Keratinocyte (primary cell): ENCODE measurements around the gene CPT1B. TPM values are rescaled to one million over a fixed set of nuclear protein-coding genes. Genes with fewer than 3 reads are reported as not detected.

Experiments used
- DNase-seq: peaks from one replicate; pipeline ENCODE4 v3.0.0-alpha.2; 2011; ENCODE audit warnings: low read depth, missing footprints, low spot score
- FAIRE-seq: peaks from 2 replicates; lab custom pipeline; 2011; peaks lifted over from hg19 to GRCh38; lab: Jason Lieb, UNC
- H2AFZ ChIP-seq: 2 replicates; pipeline ENCODE4 v1.6.0; 2012; ENCODE audit warnings: low read length, control low read depth, inconsistent platforms; ENCODE audit not compliant: control insufficient read depth
- H3K27ac ChIP-seq: 2 replicates; pipeline ENCODE4 v1.5.1; 2011; ENCODE audit warnings: low read length; ENCODE audit not compliant: control insufficient read depth, insufficient read depth
- H3K27me3 ChIP-seq: 3 replicates; pipeline ENCODE4 v1.6.0; 2011; ENCODE audit warnings: low read length; ENCODE audit not compliant: control insufficient read depth, insufficient read depth; ENCODE audit errors: extremely low read depth
- H3K36me3 ChIP-seq, 2 experiments: 2 replicates in 1 of 2; 3 replicates in 1 of 2; pipeline ENCODE4 v1.5.1; 2011; ENCODE audit warnings: low read length in 2 of 2, mild to moderate bottlenecking in 1 of 2; ENCODE audit not compliant: control insufficient read depth in 2 of 2, insufficient read depth in 2 of 2; ENCODE audit errors: extremely low read depth in 1 of 2
- H3K4me1 ChIP-seq: 3 replicates; pipeline ENCODE4 v1.5.1; 2011; ENCODE audit warnings: low read length; ENCODE audit not compliant: control insufficient read depth, insufficient read depth; ENCODE audit errors: extremely low read depth
- H3K4me2 ChIP-seq: 3 replicates; pipeline ENCODE4 v1.6.0; 2011; ENCODE audit warnings: low read depth, low read length; ENCODE audit not compliant: control insufficient read depth, insufficient read depth; ENCODE audit errors: extremely low read depth
- H3K4me3 ChIP-seq, 3 experiments: fragments of 200-600 bp in 1 of 3; sonication (generic) in 1 of 3; 2 replicates in 2 of 3; 3 replicates in 1 of 3; pipeline ENCODE4 v1.5.1; 2011 to 2016; ENCODE audit warnings: low read length in 3 of 3, mild to moderate bottlenecking in 3 of 3, control low read depth in 2 of 3, inconsistent platforms in 1 of 3, low read depth in 1 of 3, mixed read lengths in 1 of 3, mixed run types in 1 of 3, moderate library complexity in 1 of 3; ENCODE audit not compliant: control insufficient read depth in 2 of 3, insufficient read depth in 2 of 3; ENCODE audit errors: extremely low read depth in 1 of 3
- H3K79me2 ChIP-seq: 2 replicates; pipeline ENCODE4 v1.6.0; 2012; ENCODE audit warnings: low read length; ENCODE audit not compliant: control insufficient read depth, insufficient read depth
- H3K9ac ChIP-seq: 3 replicates; pipeline ENCODE4 v1.6.0; 2011; ENCODE audit warnings: low read length; ENCODE audit not compliant: control insufficient read depth, insufficient read depth; ENCODE audit errors: extremely low read depth
- H3K9me1 ChIP-seq: 3 replicates; pipeline ENCODE4 v1.6.0; 2011; ENCODE audit warnings: low read length; ENCODE audit not compliant: control insufficient read depth, insufficient read depth; ENCODE audit errors: extremely low read depth
- H3K9me3 ChIP-seq: 2 replicates; pipeline ENCODE4 v1.5.1; 2012; ENCODE audit warnings: low read depth, low read length; ENCODE audit not compliant: control insufficient read depth
- H4K20me1 ChIP-seq: 3 replicates; pipeline ENCODE4 v1.6.0; 2011; ENCODE audit warnings: low read length; ENCODE audit not compliant: control insufficient read depth, insufficient read depth; ENCODE audit errors: extremely low read depth
- CTCF ChIP-seq, 3 experiments: IDR thresholded peaks in 1 of 3; conservative IDR thresholded peaks in 1 of 3; optimal IDR thresholded peaks in 1 of 3; 2 replicates in 2 of 3; 3 replicates in 1 of 3; pipeline versions ENCODE3 to v1.5.1; 2011; ENCODE audit warnings: low read length in 3 of 3, mild to moderate bottlenecking in 3 of 3, moderate library complexity in 2 of 3, control low read depth in 1 of 3, inconsistent platforms in 1 of 3; ENCODE audit not compliant: insufficient read depth in 2 of 3; ENCODE audit errors: extremely low read depth in 1 of 3
- EZH2 ChIP-seq: IDR thresholded peaks from one replicate; pipeline ENCODE4 v1.6.1; 2012; ENCODE audit warnings: inconsistent platforms, mild to moderate bottlenecking, low read length, moderate library complexity
- dilution Hi-C: fragments of 300-500 bp; cut with MboI; formaldehyde crosslinking; loops from one replicate; pipeline ENCODE4 v1.7.0; 2020; ENCODE audit warnings: low sequenced_read_pairs; ENCODE audit not compliant: extremely low pct_ligation_motif_present
- polyA plus RNA-seq, 5 experiments: library from polyadenylated mRNA; depleted of rRNA in 3 of 5; stranded (reverse) in 3 of 5; stranded (forward) in 1 of 5; unstranded in 1 of 5; fragments of >200 nt; gene quantifications; 1 replicate in 1 of 5; 2 replicates in 3 of 5; 3 replicates in 1 of 5; pipeline versions ENCODE4 v1.2.1 to v1.2.3, GENCODE V29; 2011 to 2012; ENCODE audit warnings: missing spikeins in 2 of 5, low read depth in 1 of 5, low replicate concordance in 1 of 5

Gene CPT1B
- polyA plus RNA-seq, 1 donor (not counting 4 experiments of a cell fraction or from before 2014, with no cell fraction given): 11.0 TPM

DNA sequence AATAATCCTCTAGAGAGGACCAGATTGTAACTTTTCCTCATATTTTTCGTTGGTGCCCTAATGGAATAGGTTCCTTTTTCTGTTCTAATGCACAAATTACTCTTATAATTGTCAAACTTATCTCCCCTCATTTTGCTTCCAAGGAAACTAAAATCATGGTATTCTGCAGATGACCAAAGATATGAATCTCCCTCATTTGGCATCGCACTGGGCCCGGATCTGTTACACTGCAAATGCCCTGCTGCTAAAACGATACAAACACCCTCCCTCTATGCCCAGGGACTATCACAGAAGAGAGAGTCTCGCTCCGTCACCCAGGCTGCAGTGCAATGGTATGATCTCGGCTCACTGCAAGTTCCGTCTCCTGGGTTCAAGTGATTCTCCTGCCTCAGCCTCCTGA, 24.9 kb downstream of the CPT1B start:
- no peaks in the 10 kb centered on the region for H3K9me1 ChIP-seq
- no peaks in the 10 kb centered on the region for H3K9me3 ChIP-seq
- H3K9ac ChIP-seq: no peak overlapping the region
- no peak for DNase-seq
- H2AFZ ChIP-seq: no peak overlapping the region
- H3K4me1 ChIP-seq: no peaks in the 10 kb centered on the region
- no peaks in the 10 kb centered on the region for H4K20me1 ChIP-seq
- no peak for FAIRE-seq
- dilution Hi-C loops: no loop called here
- H3K27me3 ChIP-seq: no peaks in the 10 kb centered on the region
- H3K79me2 ChIP-seq: no peaks in the 10 kb centered on the region
- no peak overlapping the region for H3K27ac ChIP-seq
- no peaks in the 10 kb centered on the region for H3K36me3 ChIP-seq
- no peak overlapping the region for H3K4me2 ChIP-seq
- no peak for TF ChIP-seq CTCF (optimal IDR thresholded peaks at IDR 0.05 in 1 of 3, IDR thresholded peaks at IDR 0.05 in 1 of 3, conservative IDR thresholded peaks at IDR 0.05 in 1 of 3; ENCODE audit: extremely low read depth in 1 of 3, insufficient read depth in 2 of 3, low read length in 3 of 3)
- no peak for TF ChIP-seq EZH2
- no peak overlapping the region for H3K4me3 ChIP-seq

- dilution Hi-C loops: no loop called here
- Histone ChIP-seq H3K4me2 (no peak overlapping the region), H3K4me1 (no peaks in the 10 kb centered on the region), H3K36me3 (no peaks in the 10 kb centered on the region), H3K27ac (no peak overlapping the region), H3K4me3 (no peak overlapping the region), H3K9me1 (no peaks in the 10 kb centered on the region), H3K9me3 (no peaks in the 10 kb centered on the region), H3K27me3 (peaks cover 13% of the 10 kb centered on the region), H2AFZ (no peak overlapping the region), H4K20me1 (no peaks in the 10 kb centered on the region), H3K79me2 (no peaks in the 10 kb centered on the region), H3K9ac (no peak overlapping the region)
- DNase-seq (no peak), FAIRE-seq (no peak)
- TF ChIP-seq EZH2 (no peak), CTCF (optimal IDR thresholded peaks at IDR 0.05 in 1 of 3, IDR thresholded peaks at IDR 0.05 in 1 of 3, conservative IDR thresholded peaks at IDR 0.05 in 1 of 3; ENCODE audit: extremely low read depth in 1 of 3, insufficient read depth in 2 of 3, low read length in 3 of 3) (no peak)
Measured at GRCh38 chr22:50551160-50551752, 27.0 kb downstream of the CPT1B start.
